Vagina (tissue), 2 donors: ENCODE results near the gene ADAMTS9. TPM values are rescaled to one million over a fixed set of nuclear protein-coding genes. Genes with fewer than 3 reads are reported as not detected.

Source experiments
- DNase-seq, 2 donors: peaks; one replicate each; pipeline ENCODE4 v3.0.0-alpha.2; 2017; ENCODE audit errors: extremely low spot score in 2 of 2
- H3K27ac ChIP-seq: fragments of 200-600 bp; sonication (generic); one replicate; pipeline ENCODE4 v1.5.1; 2019
- H3K27me3 ChIP-seq: fragments of 200-600 bp; sonication (generic); one replicate; pipeline ENCODE4 v1.5.1; 2019
- H3K36me3 ChIP-seq, 2 donors: fragments of 200-600 bp; sonication (generic); one replicate each; pipeline ENCODE4 v1.5.1; 2017 to 2019
- H3K4me1 ChIP-seq: fragments of 200-600 bp; sonication (generic); one replicate; pipeline ENCODE4 v1.5.1; 2019
- H3K4me3 ChIP-seq, 2 donors: fragments of 200-600 bp; sonication (generic); 1 replicate in 1 of 2; 2 replicates in 1 of 2; pipeline ENCODE4 v1.5.1; 2016 to 2019
- H3K9me3 ChIP-seq: fragments of 200-600 bp; sonication (generic); one replicate; pipeline ENCODE4 v1.5.1; 2019
- CTCF ChIP-seq, 3 experiments: fragments of 450-650 bp in 2 of 3; fragments of 200-600 bp in 1 of 3; sonication (generic) in 1 of 3; IDR thresholded peaks; one replicate each; pipeline ENCODE4 v1.5.1; 2017 to 2019; ENCODE audit warnings: antibody characterized with exemption in 3 of 3, mild to moderate bottlenecking in 2 of 3, moderate library complexity in 2 of 3
- POLR2A ChIP-seq, 2 donors: fragments of 450-650 bp; IDR thresholded peaks; one replicate each; pipeline ENCODE4 v1.6.1; 2017; ENCODE audit warnings: antibody characterized with exemption in 2 of 2, mild to moderate bottlenecking in 2 of 2, moderate library complexity in 2 of 2
- POLR2AphosphoS5 ChIP-seq, 2 donors: sonication (generic); formaldehyde crosslinking; IDR thresholded peaks; one replicate each; pipeline ENCODE4 v1.9.0; 2017; ENCODE audit warnings: antibody characterized with exemption in 2 of 2, mild to moderate bottlenecking in 2 of 2, low read depth in 1 of 2; ENCODE audit not compliant: insufficient read depth in 1 of 2
- intact Hi-C: fragments of 100-400 bp; cut with DNase I; formaldehyde crosslinking; loops from one replicate; pipeline ENCODE4 v1.15.1; 2023
- total RNA-seq: library from RNA; depleted of rRNA; stranded (reverse); fragments of >200 nt; gene quantifications from one replicate; pipeline ENCODE4 v1.2.3, GENCODE V29; 2016

Gene ADAMTS9
- total RNA-seq, 1 donor from 2014 or later: 118 TPM

- no peak overlapping the region for H3K27ac ChIP-seq
- no peak for DNase-seq
- H3K27me3 ChIP-seq: no peaks in the 10 kb centered on the region
- no peaks in the 10 kb centered on the region for H3K9me3 ChIP-seq
- TF ChIP-seq POLR2A (IDR thresholded peaks at IDR 0.05) (no peak), CTCF (IDR thresholded peaks at IDR 0.05) (no peak), POLR2AphosphoS5 (IDR thresholded peaks at IDR 0.05; ENCODE audit: insufficient read depth in 1 of 2, low read depth in 1 of 2) (no peak)
- intact Hi-C loops: no loop called here
- H3K4me1 ChIP-seq: peaks cover 1% of the 10 kb centered on the region
- peaks cover 0 to 5% of the 10 kb centered on the region in 2 donors for H3K36me3 ChIP-seq
- no peak overlapping the region for H3K4me3 ChIP-seq
These were observed 42.6 kb downstream of the ADAMTS9 start for GRCh38 chr3:64645243-64645642.

- no peak overlapping the region for H3K27ac ChIP-seq
- no peaks in the 10 kb centered on the region for H3K9me3 ChIP-seq
- H3K27me3 ChIP-seq: no peaks in the 10 kb centered on the region
- H3K4me3 ChIP-seq: no peak overlapping the region
- H3K4me1 ChIP-seq: no peaks in the 10 kb centered on the region
- H3K36me3 ChIP-seq: peaks cover 0 to 5% of the 10 kb centered on the region in 2 donors
- TF ChIP-seq CTCF (IDR thresholded peaks at IDR 0.05) (no peak), POLR2AphosphoS5 (IDR thresholded peaks at IDR 0.05; ENCODE audit: insufficient read depth in 1 of 2, low read depth in 1 of 2) (no peak), POLR2A (IDR thresholded peaks at IDR 0.05) (no peak)
- no peak for DNase-seq
- intact Hi-C loops: no loop called here
These were observed 43.3 kb downstream of the ADAMTS9 start for GRCh38 chr3:64644483-64644882.

GRCh38 chr3:64642327-64643151 is 45.3 kb downstream of the ADAMTS9 start:
- Histone ChIP-seq H3K9me3 (no peaks in the 10 kb centered on the region), H3K27me3 (no peaks in the 10 kb centered on the region), H3K4me3 (no peak overlapping the region), H3K27ac (no peak overlapping the region), H3K36me3 (peaks cover 0 to 5% of the 10 kb centered on the region in 2 donors), H3K4me1 (no peaks in the 10 kb centered on the region)
- TF ChIP-seq CTCF (IDR thresholded peaks at IDR 0.05) (no peak), POLR2AphosphoS5 (IDR thresholded peaks at IDR 0.05; ENCODE audit: insufficient read depth in 1 of 2, low read depth in 1 of 2) (no peak), POLR2A (IDR thresholded peaks at IDR 0.05) (no peak)
- intact Hi-C loops: no loop called here
- DNase-seq: no peak

GRCh38 chr3:64638981-64639481 is 48.8 kb downstream of the ADAMTS9 start:
- Histone ChIP-seq H3K27ac (no peak overlapping the region), H3K4me1 (no peaks in the 10 kb centered on the region), H3K9me3 (no peaks in the 10 kb centered on the region), H3K4me3 (no peak overlapping the region), H3K36me3 (no peaks in the 10 kb centered on the region), H3K27me3 (no peaks in the 10 kb centered on the region)
- no peak for TF ChIP-seq POLR2A (IDR thresholded peaks at IDR 0.05)
- TF ChIP-seq CTCF (IDR thresholded peaks at IDR 0.05): no peak
- TF ChIP-seq POLR2AphosphoS5 (IDR thresholded peaks at IDR 0.05; ENCODE audit: insufficient read depth in 1 of 2, low read depth in 1 of 2): no peak
- no peak for DNase-seq
- intact Hi-C loops: no loop called here

GRCh38 chr3:64638511-64638910 is 49.3 kb downstream of the ADAMTS9 start:
- no peaks in the 10 kb centered on the region for H3K36me3 ChIP-seq
- H3K9me3 ChIP-seq: no peaks in the 10 kb centered on the region
- intact Hi-C loops: no loop called here
- no peaks in the 10 kb centered on the region for H3K4me1 ChIP-seq
- no peak for DNase-seq
- H3K27me3 ChIP-seq: no peaks in the 10 kb centered on the region
- H3K4me3 ChIP-seq: no peak overlapping the region
- TF ChIP-seq POLR2A (IDR thresholded peaks at IDR 0.05): no peak
- no peak for TF ChIP-seq CTCF (IDR thresholded peaks at IDR 0.05)
- TF ChIP-seq POLR2AphosphoS5 (IDR thresholded peaks at IDR 0.05; ENCODE audit: insufficient read depth in 1 of 2, low read depth in 1 of 2): no peak
- no peak overlapping the region for H3K27ac ChIP-seq
